ENCODE data around the gene CD177. TPM values are rescaled to one million over a fixed set of nuclear protein-coding genes. Genes with fewer than 3 reads are reported as not detected.

CD177 gene
- total and polyA plus RNA-seq, 10 donors = 2.3 to 354 (median 51.0) TPM

- WGBS, 5 donors = 44 to 63% (median 61%) methylated on average over 5 of the region's 5 CpGs
- H3K9me3 ChIP-seq = peaks cover 0 to 4% (median 0%) of the 10 kb centered on the region in 8 donors
- H3K36me3 ChIP-seq = no peaks in the 10 kb centered on the region
- intact Hi-C loops (cut with DNase I; ENCODE audit: low total_unique reads) = no loop called here
- H3K27ac ChIP-seq = no peak overlapping the region
- no peaks in the 10 kb centered on the region for H3K4me1 ChIP-seq
- DNase-seq = no peak
- peaks cover 0 to 21% (median 0%) of the 10 kb centered on the region in 7 donors for H3K27me3 ChIP-seq (replicated peaks in 1 of 7)
- TF ChIP-seq POLR2A (IDR thresholded peaks at IDR 0.05) (no peak), CTCF (IDR thresholded peaks at IDR 0.05 in 8 of 11, conservative IDR thresholded peaks at IDR 0.05 in 3 of 11) (no peak), POLR2AphosphoS5 (IDR thresholded peaks at IDR 0.05) (no peak)
- H3K4me3 ChIP-seq = no peak overlapping the region
Observed at GRCh38 chr19:43308244-43308815, 45.2 kb upstream of the CD177 start.

- intact Hi-C loops (cut with DNase I; ENCODE audit: low total_unique reads) = no loop called here
- no peak for DNase-seq
- H3K27me3 ChIP-seq (replicated peaks in 1 of 7) = peaks cover 0 to 21% (median 0%) of the 10 kb centered on the region in 7 donors
- peaks cover 0 to 4% (median 0%) of the 10 kb centered on the region in 8 donors for H3K9me3 ChIP-seq
- no peak overlapping the region for H3K27ac ChIP-seq
- TF ChIP-seq POLR2A (IDR thresholded peaks at IDR 0.05) = no peak
- TF ChIP-seq POLR2AphosphoS5 (IDR thresholded peaks at IDR 0.05) = no peak
- TF ChIP-seq CTCF (IDR thresholded peaks at IDR 0.05 in 8 of 11, conservative IDR thresholded peaks at IDR 0.05 in 3 of 11) = no peak
- 54 to 74% (median 69%) methylated on average over 4 of the region's 4 CpGs for WGBS, 5 donors
- no peaks in the 10 kb centered on the region for H3K36me3 ChIP-seq
- H3K4me3 ChIP-seq = no peak overlapping the region
- H3K4me1 ChIP-seq = no peaks in the 10 kb centered on the region
Observed at GRCh38 chr19:43309466-43309865, 44.0 kb upstream of the CD177 start.

GRCh38 chr19:43310221-43310620 is 43.3 kb upstream of the CD177 start:
- H3K27ac ChIP-seq = no peak overlapping the region
- intact Hi-C loops (cut with DNase I; ENCODE audit: low total_unique reads) = no loop called here
- H3K4me3 ChIP-seq = no peak overlapping the region
- TF ChIP-seq POLR2AphosphoS5 (IDR thresholded peaks at IDR 0.05) (no peak), CTCF (IDR thresholded peaks at IDR 0.05 in 8 of 11, conservative IDR thresholded peaks at IDR 0.05 in 3 of 11) (no peak), POLR2A (IDR thresholded peaks at IDR 0.05) (no peak)
- H3K27me3 ChIP-seq (replicated peaks in 1 of 7) = peaks cover 0 to 19% (median 0%) of the 10 kb centered on the region in 7 donors
- no peaks in the 10 kb centered on the region for H3K4me1 ChIP-seq
- WGBS, 5 donors = 79 to 94% (median 85%) methylated on average over 3 of the region's 3 CpGs
- H3K36me3 ChIP-seq = no peaks in the 10 kb centered on the region
- no peak for DNase-seq
- H3K9me3 ChIP-seq = peaks cover 0 to 4% (median 0%) of the 10 kb centered on the region in 8 donors

GRCh38 chr19:43311256-43311655 is 42.2 kb upstream of the CD177 start:
- DNase-seq = no peak
- Histone ChIP-seq H3K36me3 (no peaks in the 10 kb centered on the region), H3K9me3 (peaks cover 0 to 4% (median 0%) of the 10 kb centered on the region in 8 donors), H3K27me3 (replicated peaks in 1 of 7) (peaks cover 0 to 10% (median 0%) of the 10 kb centered on the region in 7 donors), H3K27ac (no peak overlapping the region), H3K4me3 (no peak overlapping the region), H3K4me1 (no peaks in the 10 kb centered on the region)
- 79 to 85% (median 80%) methylated on average over 6 of the region's 6 CpGs for WGBS, 5 donors
- TF ChIP-seq POLR2AphosphoS5 (IDR thresholded peaks at IDR 0.05) (no peak), POLR2A (IDR thresholded peaks at IDR 0.05) (no peak), CTCF (IDR thresholded peaks at IDR 0.05 in 8 of 11, conservative IDR thresholded peaks at IDR 0.05 in 3 of 11) (no peak)
- intact Hi-C loops (cut with DNase I; ENCODE audit: low total_unique reads) = no loop called here
